WI38 (cell line): ENCODE results near the gene ANAPC13.

Source experiments
- H3K4me3 ChIP-seq: 2 replicates; pipeline ENCODE4 v1.5.1; 2011; ENCODE audit warnings: low read depth, mild to moderate bottlenecking, control low read depth, low read length
- TF ChIP-seq, protein P1 (sequence below): IDR thresholded peaks from 2 replicates; pipeline ENCODE4 v1.5.1; 2012; ENCODE audit warnings: low read depth, mild to moderate bottlenecking, control low read depth, low read length

ANAPC13 gene

DNA sequence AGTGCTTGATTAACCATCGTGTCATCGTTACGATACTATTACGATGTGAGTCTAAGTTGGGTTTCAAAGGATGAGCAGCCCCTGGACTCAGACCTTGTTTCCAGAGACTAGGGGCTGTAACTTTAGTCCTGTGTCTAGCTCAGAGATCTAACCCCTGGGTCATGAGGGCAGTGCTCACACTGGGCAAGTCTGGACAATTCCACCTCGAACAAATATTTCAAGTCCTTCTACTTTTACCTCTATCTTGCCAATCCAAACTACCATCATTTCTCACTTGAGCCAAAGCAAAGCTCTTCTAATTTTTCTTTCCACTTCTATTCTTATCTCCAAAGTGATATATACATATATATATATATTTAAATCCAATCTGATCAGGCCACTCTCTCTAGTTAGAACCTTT lies 10.8 kb downstream of the ANAPC13 start:
- no peak overlapping the region for H3K4me3 ChIP-seq
- TF ChIP-seq, protein P1, sequence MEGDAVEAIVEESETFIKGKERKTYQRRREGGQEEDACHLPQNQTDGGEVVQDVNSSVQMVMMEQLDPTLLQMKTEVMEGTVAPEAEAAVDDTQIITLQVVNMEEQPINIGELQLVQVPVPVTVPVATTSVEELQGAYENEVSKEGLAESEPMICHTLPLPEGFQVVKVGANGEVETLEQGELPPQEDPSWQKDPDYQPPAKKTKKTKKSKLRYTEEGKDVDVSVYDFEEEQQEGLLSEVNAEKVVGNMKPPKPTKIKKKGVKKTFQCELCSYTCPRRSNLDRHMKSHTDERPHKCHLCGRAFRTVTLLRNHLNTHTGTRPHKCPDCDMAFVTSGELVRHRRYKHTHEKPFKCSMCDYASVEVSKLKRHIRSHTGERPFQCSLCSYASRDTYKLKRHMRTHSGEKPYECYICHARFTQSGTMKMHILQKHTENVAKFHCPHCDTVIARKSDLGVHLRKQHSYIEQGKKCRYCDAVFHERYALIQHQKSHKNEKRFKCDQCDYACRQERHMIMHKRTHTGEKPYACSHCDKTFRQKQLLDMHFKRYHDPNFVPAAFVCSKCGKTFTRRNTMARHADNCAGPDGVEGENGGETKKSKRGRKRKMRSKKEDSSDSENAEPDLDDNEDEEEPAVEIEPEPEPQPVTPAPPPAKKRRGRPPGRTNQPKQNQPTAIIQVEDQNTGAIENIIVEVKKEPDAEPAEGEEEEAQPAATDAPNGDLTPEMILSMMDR: no peak

DNA sequence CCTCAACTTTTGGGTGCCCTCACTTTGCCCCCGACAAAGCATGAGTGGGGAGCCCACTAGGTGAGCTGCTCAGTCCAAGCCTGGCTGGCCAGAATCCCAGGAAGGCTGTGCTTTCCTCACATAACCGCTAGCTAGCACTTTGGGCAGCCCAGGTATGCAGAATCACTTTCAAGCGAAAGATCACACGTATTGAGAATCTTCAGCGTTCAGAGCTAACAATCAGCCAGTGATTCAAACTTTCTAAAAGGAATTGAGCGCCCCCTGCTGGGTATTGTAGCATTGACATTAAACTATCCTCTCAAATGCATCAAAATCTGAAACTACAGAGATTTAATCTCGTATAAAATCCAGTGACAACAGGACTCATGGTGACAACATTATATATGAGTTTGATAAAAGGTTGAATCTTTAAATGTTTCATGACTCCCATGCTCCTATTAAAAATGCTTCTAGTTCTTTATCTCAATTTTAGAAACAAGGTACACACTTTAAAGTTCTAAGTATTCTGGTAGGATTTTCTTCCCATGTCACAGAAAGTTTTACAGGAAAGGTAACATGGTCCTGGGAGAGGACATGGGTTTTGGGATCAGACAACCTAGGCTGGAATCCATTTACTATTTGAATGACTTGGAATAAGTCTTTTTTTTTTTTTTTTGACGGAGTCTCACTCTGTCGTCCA lies 11.8 kb downstream of the ANAPC13 start:
- no peak overlapping the region for H3K4me3 ChIP-seq
- TF ChIP-seq, protein P1: peak; percentile 38; the same call in 1 of the 2 replicates

DNA sequence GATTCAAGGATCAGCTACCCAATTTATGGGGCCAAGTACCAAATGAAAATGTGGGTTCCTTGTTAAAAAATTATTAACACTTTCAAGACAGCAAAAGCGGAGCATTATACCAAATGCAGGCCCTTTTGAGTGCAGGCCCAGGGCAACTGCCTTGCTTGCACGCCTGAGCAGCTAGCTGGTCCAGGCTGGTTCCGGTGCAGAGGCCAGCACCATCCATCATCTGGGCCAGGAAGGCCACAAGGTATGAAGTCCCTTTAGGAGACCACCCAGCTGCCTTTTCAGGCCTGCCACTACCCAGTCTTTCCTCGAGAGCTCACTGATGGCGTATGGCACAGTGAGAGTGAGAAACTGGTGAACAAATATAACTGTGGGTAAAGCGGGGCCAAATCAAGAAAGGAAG lies 13.0 kb downstream of the ANAPC13 start:
- TF ChIP-seq, protein P1: no peak
- H3K4me3 ChIP-seq: no peak overlapping the region

DNA sequence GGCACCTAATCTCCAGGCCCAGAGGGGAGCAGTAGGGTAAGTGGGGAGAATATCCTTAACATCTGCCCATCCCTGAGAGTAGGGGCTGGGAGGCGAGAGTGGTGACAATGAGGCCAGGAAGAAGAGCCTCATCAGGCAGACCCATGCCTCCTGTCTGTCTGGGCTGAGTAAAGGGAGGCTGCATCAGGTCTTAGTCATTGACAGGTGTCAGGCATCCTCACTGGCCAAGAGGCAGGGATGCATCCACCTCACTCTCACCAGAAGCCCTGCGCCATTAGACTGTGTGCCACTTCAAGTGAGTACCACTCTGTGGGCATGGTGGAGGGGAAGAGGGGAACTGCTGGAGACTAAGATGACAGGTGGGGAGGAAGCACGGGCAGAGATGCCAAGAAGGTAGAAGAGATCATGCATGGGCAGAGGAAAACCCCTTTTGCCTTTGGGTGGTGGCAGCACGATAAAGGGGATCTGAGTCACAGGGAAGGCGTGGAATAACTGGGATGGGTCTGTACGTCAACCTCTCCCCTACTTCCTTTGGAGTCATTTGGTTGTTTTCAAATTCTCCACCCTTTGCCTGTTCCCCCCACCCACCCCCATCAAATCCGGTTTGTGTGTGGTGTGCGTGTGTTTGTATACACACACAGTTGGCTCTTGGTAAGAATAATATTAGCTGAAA lies 14.1 kb downstream of the ANAPC13 start:
- H3K4me3 ChIP-seq: no peak overlapping the region
- TF ChIP-seq, protein P1: no peak

DNA sequence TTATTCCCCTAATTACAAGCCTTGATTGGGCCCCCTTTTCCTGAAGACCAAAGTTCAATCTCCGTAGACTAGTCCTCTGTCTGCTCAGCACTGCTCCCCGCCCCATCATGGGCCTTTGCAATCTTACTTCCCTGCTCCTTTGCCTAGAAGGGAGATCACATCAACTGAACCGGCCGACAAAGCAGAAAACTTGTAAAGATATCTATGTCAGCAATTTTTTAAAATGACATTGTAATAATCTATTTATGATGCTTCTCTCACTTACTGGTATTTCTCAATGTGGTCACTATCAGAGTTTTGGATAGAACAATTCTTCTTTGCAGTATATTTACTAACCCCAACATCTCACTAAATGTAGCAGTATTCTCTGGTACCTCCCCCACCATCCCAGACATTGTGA lies 17.3 kb downstream of the ANAPC13 start:
- TF ChIP-seq, protein P1: no peak
- no peak overlapping the region for H3K4me3 ChIP-seq

DNA sequence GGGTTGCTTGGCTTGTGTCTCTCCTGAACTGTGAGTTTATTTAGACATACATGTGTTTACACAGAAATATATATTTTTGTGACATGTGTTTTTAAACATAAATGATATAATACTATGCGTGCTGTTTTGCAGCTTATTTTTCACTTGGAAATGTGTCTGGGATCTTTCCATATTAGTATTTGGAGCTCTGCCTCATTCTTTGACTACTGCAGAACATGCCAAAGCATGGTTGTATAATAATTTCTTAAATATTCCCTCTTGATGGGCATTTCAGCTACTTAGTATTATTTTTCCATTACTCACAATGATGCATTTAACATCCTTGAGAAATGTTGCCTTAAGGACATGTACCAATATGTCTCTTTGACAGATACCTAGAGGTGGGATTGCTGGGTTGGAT lies 19.5 kb downstream of the ANAPC13 start:
- H3K4me3 ChIP-seq: no peak overlapping the region
- TF ChIP-seq, protein P1: no peak

DNA sequence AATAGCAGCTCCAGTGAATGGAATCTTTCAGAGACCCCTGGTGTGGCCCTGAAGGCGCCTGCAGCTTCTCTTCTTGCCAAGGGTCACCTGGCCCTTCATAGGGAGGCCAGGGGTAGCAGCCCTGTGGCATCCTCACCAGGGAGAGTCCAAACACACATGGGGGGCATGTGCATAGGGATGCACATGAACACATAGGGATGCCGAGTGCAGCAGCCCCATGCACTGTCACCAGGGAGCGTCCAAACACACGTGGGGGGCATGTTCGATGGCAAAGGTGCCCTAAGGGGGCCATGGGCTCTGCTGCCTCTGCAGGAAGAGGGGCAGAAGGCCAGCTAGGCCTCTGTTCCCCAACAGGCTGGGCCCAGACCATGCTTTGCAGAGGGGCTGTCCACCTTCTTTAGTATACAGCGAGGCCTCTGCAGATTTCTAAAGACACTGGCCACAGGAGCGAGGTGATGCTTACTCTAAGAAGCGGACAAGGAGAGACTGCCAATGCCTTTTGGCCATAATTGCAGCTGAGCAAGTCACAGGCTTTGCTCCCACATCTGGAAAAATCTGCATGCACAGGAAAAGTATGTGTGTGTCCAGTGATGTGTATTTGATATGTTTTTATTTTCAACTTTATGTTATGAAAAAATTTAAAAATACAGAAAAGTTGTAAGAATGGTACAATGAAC lies 21.0 kb downstream of the ANAPC13 start:
- H3K4me3 ChIP-seq: peak overlapping the region; percentile 29
- TF ChIP-seq, protein P1: no peak
